ENCODE results near the gene CSRP2.

The CSRP2 gene

DNA sequence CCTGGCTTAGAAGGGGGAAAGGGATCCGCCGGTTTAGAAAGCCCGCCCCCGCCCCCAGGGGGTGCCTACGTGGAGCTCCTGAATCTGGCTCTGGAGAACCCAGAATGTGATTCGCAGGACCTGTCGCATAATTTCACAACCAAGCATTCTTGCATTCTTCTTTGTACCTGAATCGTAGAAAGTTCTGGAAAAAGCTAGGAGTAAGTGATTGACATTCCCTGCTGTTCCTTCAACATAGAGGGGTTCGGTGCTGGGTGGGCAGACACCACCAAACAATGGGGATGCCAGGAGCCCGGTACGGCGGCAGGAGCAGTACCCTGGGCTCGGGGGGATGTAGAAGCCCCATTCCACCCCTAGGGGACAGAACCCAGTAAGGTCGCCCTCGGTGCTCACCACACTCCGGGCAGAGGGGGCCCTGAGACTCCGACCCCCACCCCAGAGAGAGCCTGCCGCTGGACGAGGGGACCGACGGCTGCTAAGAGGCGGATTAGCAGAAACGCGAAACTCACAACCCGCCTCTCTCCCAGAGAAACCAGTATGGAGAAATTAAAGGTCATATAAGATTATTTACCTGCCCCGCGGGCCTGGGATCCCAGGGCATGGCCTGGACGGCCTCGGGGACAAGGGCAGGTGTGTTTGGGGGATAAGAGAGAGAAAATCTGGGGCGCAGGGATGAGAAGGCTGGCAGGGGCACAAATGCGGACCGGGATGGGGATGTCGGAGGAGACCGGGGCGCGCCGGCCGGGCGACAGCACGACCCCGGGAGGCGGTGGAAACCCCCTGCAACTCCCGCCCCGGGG is 520 bp downstream of the CSRP2 start:
- H3K9me3 ChIP-seq (ENCODE audit: control insufficient read depth, low read length): no peaks in the 10 kb centered on the region
- no peaks in the 10 kb centered on the region for H3K36me3 ChIP-seq (ENCODE audit: control insufficient read depth, insufficient read depth, low read length)
- peak overlapping the region; percentile 90 for H3K4me3 ChIP-seq (ENCODE audit: insufficient read depth, low read depth, low read length)
- peak overlapping the region; percentile 94 for H3K27ac ChIP-seq (ENCODE audit: insufficient read depth, low read depth, low read length, poor library complexity, severe bottlenecking)
- H3K4me1 ChIP-seq (ENCODE audit: control insufficient read depth, insufficient read depth, low read length): peaks cover 19% of the 10 kb centered on the region
- 0 to 1% methylated on average over 41 to 44 of the region's 44 CpGs for WGBS, 2 experiments
- no peaks in the 10 kb centered on the region for H3K27me3 ChIP-seq (ENCODE audit: control insufficient read depth, insufficient read depth, low read length, poor library complexity, severe bottlenecking)

- Histone ChIP-seq H3K4me3 (ENCODE audit: insufficient read depth, low read depth, low read length) (peak overlapping the region; percentile 90), H3K9me3 (ENCODE audit: control insufficient read depth, low read length) (no peaks in the 10 kb centered on the region), H3K27ac (ENCODE audit: insufficient read depth, low read depth, low read length, poor library complexity, severe bottlenecking) (no peak overlapping the region), H3K27me3 (ENCODE audit: control insufficient read depth, insufficient read depth, low read length, poor library complexity, severe bottlenecking) (no peaks in the 10 kb centered on the region), H3K4me1 (ENCODE audit: control insufficient read depth, insufficient read depth, low read length) (peaks cover 19% of the 10 kb centered on the region), H3K36me3 (ENCODE audit: control insufficient read depth, insufficient read depth, low read length) (no peaks in the 10 kb centered on the region)
- 91 to 94% methylated on average over 2 of the region's 2 CpGs for WGBS, 2 experiments
Observed at GRCh38 chr12:76876696-76877229, 2.1 kb downstream of the CSRP2 start.

GRCh38 chr12:76874491-76875190 is 4.2 kb downstream of the CSRP2 start:
- no peaks in the 10 kb centered on the region for H3K9me3 ChIP-seq (ENCODE audit: control insufficient read depth, low read length)
- WGBS, 2 experiments: 80 to 83% methylated on average over 11 of the region's 11 CpGs
- H3K4me3 ChIP-seq (ENCODE audit: insufficient read depth, low read depth, low read length): no peak overlapping the region
- no peaks in the 10 kb centered on the region for H3K27me3 ChIP-seq (ENCODE audit: control insufficient read depth, insufficient read depth, low read length, poor library complexity, severe bottlenecking)
- no peaks in the 10 kb centered on the region for H3K36me3 ChIP-seq (ENCODE audit: control insufficient read depth, insufficient read depth, low read length)
- H3K4me1 ChIP-seq (ENCODE audit: control insufficient read depth, insufficient read depth, low read length): peaks cover 13% of the 10 kb centered on the region
- H3K27ac ChIP-seq (ENCODE audit: insufficient read depth, low read depth, low read length, poor library complexity, severe bottlenecking): no peak overlapping the region

DNA sequence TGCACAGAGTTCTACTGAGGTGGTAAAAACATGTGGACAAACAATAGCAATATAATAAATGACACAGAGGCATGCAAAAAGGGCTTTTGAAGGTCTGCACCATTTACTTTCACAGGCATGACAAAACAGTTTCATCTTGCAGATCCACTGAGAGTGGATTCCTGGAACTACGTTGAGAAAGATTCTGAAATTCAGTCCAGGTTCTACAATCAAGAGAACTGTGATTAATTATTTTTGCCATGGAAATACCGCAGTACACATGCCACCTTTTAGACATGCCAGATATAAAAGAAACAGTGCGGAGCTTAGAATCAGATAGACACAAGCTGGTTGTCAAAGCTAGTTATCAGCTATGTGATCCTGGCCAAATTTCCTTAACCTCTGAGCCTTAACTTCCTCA is 4.8 kb downstream of the CSRP2 start:
- Histone ChIP-seq H3K27ac (ENCODE audit: insufficient read depth, low read depth, low read length, poor library complexity, severe bottlenecking) (no peak overlapping the region), H3K9me3 (ENCODE audit: control insufficient read depth, low read length) (no peaks in the 10 kb centered on the region), H3K4me3 (ENCODE audit: insufficient read depth, low read depth, low read length) (no peak overlapping the region), H3K36me3 (ENCODE audit: control insufficient read depth, insufficient read depth, low read length) (no peaks in the 10 kb centered on the region), H3K4me1 (ENCODE audit: control insufficient read depth, insufficient read depth, low read length) (peaks cover 10% of the 10 kb centered on the region), H3K27me3 (ENCODE audit: control insufficient read depth, insufficient read depth, low read length, poor library complexity, severe bottlenecking) (no peaks in the 10 kb centered on the region)
- 91 to 96% methylated on average over 3 of the region's 3 CpGs for whole genome bisulfite sequencing, 2 experiments

DNA sequence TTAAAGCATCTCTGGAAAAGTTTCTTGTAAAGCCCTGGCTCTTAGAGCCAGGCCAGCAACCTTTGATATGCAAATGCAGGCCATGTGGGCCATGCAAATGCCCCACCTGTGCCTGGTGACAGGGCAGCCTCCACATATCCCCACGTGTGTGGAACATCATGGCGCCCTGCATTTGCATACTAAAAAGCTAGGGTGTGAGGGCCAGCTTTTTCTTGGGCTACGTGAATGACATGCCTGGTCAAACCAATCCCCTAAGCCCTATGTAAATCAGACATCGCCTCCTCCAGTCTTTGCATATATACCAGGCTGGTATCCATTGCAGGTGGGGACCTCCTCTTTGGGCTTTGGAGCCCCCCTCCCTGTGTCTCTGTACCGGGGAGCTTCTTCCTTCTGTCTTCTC is 6.4 kb downstream of the CSRP2 start:
- WGBS, 2 experiments: 54 to 56% methylated on average over 5 of the region's 5 CpGs
- H3K36me3 ChIP-seq (ENCODE audit: control insufficient read depth, insufficient read depth, low read length): no peaks in the 10 kb centered on the region
- no peak overlapping the region for H3K27ac ChIP-seq (ENCODE audit: insufficient read depth, low read depth, low read length, poor library complexity, severe bottlenecking)
- no peak overlapping the region for H3K4me3 ChIP-seq (ENCODE audit: insufficient read depth, low read depth, low read length)
- H3K27me3 ChIP-seq (ENCODE audit: control insufficient read depth, insufficient read depth, low read length, poor library complexity, severe bottlenecking): no peaks in the 10 kb centered on the region
- no peaks in the 10 kb centered on the region for H3K9me3 ChIP-seq (ENCODE audit: control insufficient read depth, low read length)
- peaks cover 10% of the 10 kb centered on the region for H3K4me1 ChIP-seq (ENCODE audit: control insufficient read depth, insufficient read depth, low read length)

DNA sequence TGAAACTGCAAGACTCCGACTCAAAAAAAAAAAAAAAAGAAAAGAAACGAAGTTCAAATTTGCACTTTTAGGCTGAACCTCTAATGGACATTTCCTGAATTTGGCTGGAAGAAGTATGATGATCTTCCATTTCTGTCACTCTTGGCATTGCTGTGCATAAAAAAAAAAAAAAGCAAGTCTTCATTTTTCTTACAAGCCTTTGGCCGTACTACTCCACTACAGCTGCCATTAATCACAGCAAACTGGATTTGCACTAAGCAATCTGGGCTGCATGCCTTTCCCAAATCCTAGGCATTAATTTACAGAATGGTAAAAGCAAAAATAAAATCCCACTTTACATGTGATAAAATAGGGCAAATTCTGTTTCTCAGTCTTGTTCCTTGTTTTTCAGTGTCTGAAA is 7.1 kb downstream of the CSRP2 start:
- Histone ChIP-seq H3K36me3 (ENCODE audit: control insufficient read depth, insufficient read depth, low read length) (no peaks in the 10 kb centered on the region), H3K9me3 (ENCODE audit: control insufficient read depth, low read length) (no peaks in the 10 kb centered on the region), H3K27ac (ENCODE audit: insufficient read depth, low read depth, low read length, poor library complexity, severe bottlenecking) (no peak overlapping the region), H3K27me3 (ENCODE audit: control insufficient read depth, insufficient read depth, low read length, poor library complexity, severe bottlenecking) (no peaks in the 10 kb centered on the region), H3K4me1 (ENCODE audit: control insufficient read depth, insufficient read depth, low read length) (peaks cover 6% of the 10 kb centered on the region), H3K4me3 (ENCODE audit: insufficient read depth, low read depth, low read length) (no peak overlapping the region)
- WGBS, 2 experiments: 96 to 97% methylated on average over 3 of the region's 3 CpGs

GRCh38 chr12:76871082-76871481 is 7.7 kb downstream of the CSRP2 start:
- Histone ChIP-seq H3K36me3 (ENCODE audit: control insufficient read depth, insufficient read depth, low read length) (no peaks in the 10 kb centered on the region), H3K27me3 (ENCODE audit: control insufficient read depth, insufficient read depth, low read length, poor library complexity, severe bottlenecking) (no peaks in the 10 kb centered on the region), H3K9me3 (ENCODE audit: control insufficient read depth, low read length) (no peaks in the 10 kb centered on the region), H3K27ac (ENCODE audit: insufficient read depth, low read depth, low read length, poor library complexity, severe bottlenecking) (no peak overlapping the region), H3K4me1 (ENCODE audit: control insufficient read depth, insufficient read depth, low read length) (peaks cover 8% of the 10 kb centered on the region), H3K4me3 (ENCODE audit: insufficient read depth, low read depth, low read length) (no peak overlapping the region)
- WGBS, 2 experiments: 97 to 100% methylated on average over 2 of the region's 2 CpGs

- Histone ChIP-seq H3K9me3 (ENCODE audit: control insufficient read depth, low read length) (no peaks in the 10 kb centered on the region), H3K4me3 (ENCODE audit: insufficient read depth, low read depth, low read length) (no peak overlapping the region), H3K27me3 (ENCODE audit: control insufficient read depth, insufficient read depth, low read length, poor library complexity, severe bottlenecking) (no peaks in the 10 kb centered on the region), H3K27ac (ENCODE audit: insufficient read depth, low read depth, low read length, poor library complexity, severe bottlenecking) (peak overlapping the region; percentile 98), H3K4me1 (ENCODE audit: control insufficient read depth, insufficient read depth, low read length) (peaks cover 15% of the 10 kb centered on the region), H3K36me3 (ENCODE audit: control insufficient read depth, insufficient read depth, low read length) (peaks cover 9% of the 10 kb centered on the region)
- WGBS, 2 experiments: 90 to 91% methylated on average over 7 to 8 of the region's 8 CpGs
Observed at GRCh38 chr12:76866726-76867125, 12.1 kb downstream of the CSRP2 start.

- peaks cover 14% of the 10 kb centered on the region for H3K36me3 ChIP-seq (ENCODE audit: control insufficient read depth, insufficient read depth, low read length)
- no peaks in the 10 kb centered on the region for H3K9me3 ChIP-seq (ENCODE audit: control insufficient read depth, low read length)
- no peak overlapping the region for H3K4me3 ChIP-seq (ENCODE audit: insufficient read depth, low read depth, low read length)
- H3K27me3 ChIP-seq (ENCODE audit: control insufficient read depth, insufficient read depth, low read length, poor library complexity, severe bottlenecking): no peaks in the 10 kb centered on the region
- WGBS, 2 experiments: 24 to 31% methylated on average over 8 of the region's 8 CpGs
- H3K4me1 ChIP-seq (ENCODE audit: control insufficient read depth, insufficient read depth, low read length): peaks cover 15% of the 10 kb centered on the region
- H3K27ac ChIP-seq (ENCODE audit: insufficient read depth, low read depth, low read length, poor library complexity, severe bottlenecking): peak overlapping the region; percentile 98
Observed at GRCh38 chr12:76866151-76866567, 12.7 kb downstream of the CSRP2 start.

- no peak overlapping the region for H3K27ac ChIP-seq (ENCODE audit: insufficient read depth, low read depth, low read length, poor library complexity, severe bottlenecking)
- no peaks in the 10 kb centered on the region for H3K9me3 ChIP-seq (ENCODE audit: control insufficient read depth, low read length)
- 98 to 100% methylated on average over 1 to 2 of the region's 2 CpGs for WGBS, 2 experiments
- no peak overlapping the region for H3K4me3 ChIP-seq (ENCODE audit: insufficient read depth, low read depth, low read length)
- H3K4me1 ChIP-seq (ENCODE audit: control insufficient read depth, insufficient read depth, low read length): peaks cover 15% of the 10 kb centered on the region
- peaks cover 14% of the 10 kb centered on the region for H3K36me3 ChIP-seq (ENCODE audit: control insufficient read depth, insufficient read depth, low read length)
- no peaks in the 10 kb centered on the region for H3K27me3 ChIP-seq (ENCODE audit: control insufficient read depth, insufficient read depth, low read length, poor library complexity, severe bottlenecking)
Observed at GRCh38 chr12:76864791-76865400, 13.9 kb downstream of the CSRP2 start.

Measured in ectodermal cell (in vitro differentiated cells).